Esophagus squamous epithelium (tissue), 5 donors: ENCODE measurements around the gene CLDN17. TPM values are rescaled to one million over a fixed set of nuclear protein-coding genes. Genes with fewer than 3 reads are reported as not detected.

Source experiments
- DNase-seq: peaks from one replicate; lab custom pipeline; 2025; lab: John Stamatoyannopoulos, UW
- H3K27ac ChIP-seq, 4 donors: fragments of 200-600 bp; sonication (generic); one replicate each; pipeline ENCODE4 v1.5.1; 2016 to 2019; ENCODE audit warnings: mild to moderate bottlenecking in 1 of 4
- H3K27me3 ChIP-seq, 4 donors: fragments of 200-600 bp; sonication (generic); 1 replicate in 3 of 4; 2 replicates in 1 of 4; pipeline versions ENCODE4 v1.5.1 to v1.6.0; 2017 to 2021; ENCODE audit warnings: antibody characterized with exemption in 1 of 4
- H3K36me3 ChIP-seq, 3 donors: fragments of 200-600 bp; sonication (generic); one replicate each; pipeline ENCODE4 v1.5.1; 2016 to 2019
- H3K4me1 ChIP-seq, 3 donors: fragments of 200-600 bp; sonication (generic); one replicate each; pipeline ENCODE4 v1.5.1; 2017 to 2019
- H3K4me3 ChIP-seq, 4 donors: fragments of 200-600 bp; sonication (generic); 1 replicate in 3 of 4; 2 replicates in 1 of 4; pipeline ENCODE4 v1.5.1; 2016 to 2019; ENCODE audit warnings: mild to moderate bottlenecking in 2 of 4, moderate library complexity in 1 of 4
- H3K9me3 ChIP-seq, 3 donors: fragments of 200-600 bp; sonication (generic); one replicate each; pipeline ENCODE4 v1.5.1; 2016 to 2019
- POLR2A ChIP-seq, 4 donors: fragments of 450-650 bp; IDR thresholded peaks; one replicate each; pipeline ENCODE4 v1.6.1; 2017; ENCODE audit warnings: antibody characterized with exemption in 4 of 4, mild to moderate bottlenecking in 4 of 4, moderate library complexity in 3 of 4
- WGBS, 2 donors: methylation state at CpG; one replicate each; pipeline ENCODE4 v1.1.5; 2018; 5-methylcytosine and 5-hydroxymethylcytosine counted together
- intact Hi-C: fragments of 100-400 bp; cut with DNase I; formaldehyde crosslinking; loops from one replicate; pipeline ENCODE4 v1.15.0; 2022
- total RNA-seq, 4 donors: library from RNA; depleted of rRNA; stranded (reverse); fragments of >200 nt; gene quantifications; one replicate each; pipeline ENCODE4 v1.1.0, GENCODE V29; 2016
- TF ChIP-seq, protein P1 (sequence below), 6 experiments: fragments of 450-650 bp in 4 of 6; fragments of 200-600 bp in 2 of 6; sonication (generic) in 2 of 6; IDR thresholded peaks; one replicate each; pipeline ENCODE4 v1.5.1; 2016 to 2019; ENCODE audit warnings: antibody characterized with exemption in 6 of 6, mild to moderate bottlenecking in 4 of 6, moderate library complexity in 4 of 6
- donor health status: DM: yes; HTN: yes; CAD: no.

The CLDN17 gene
- total RNA-seq, 4 donors from 2014 or later, result 0.53 to 27.4 (median 0.99) TPM

DNA sequence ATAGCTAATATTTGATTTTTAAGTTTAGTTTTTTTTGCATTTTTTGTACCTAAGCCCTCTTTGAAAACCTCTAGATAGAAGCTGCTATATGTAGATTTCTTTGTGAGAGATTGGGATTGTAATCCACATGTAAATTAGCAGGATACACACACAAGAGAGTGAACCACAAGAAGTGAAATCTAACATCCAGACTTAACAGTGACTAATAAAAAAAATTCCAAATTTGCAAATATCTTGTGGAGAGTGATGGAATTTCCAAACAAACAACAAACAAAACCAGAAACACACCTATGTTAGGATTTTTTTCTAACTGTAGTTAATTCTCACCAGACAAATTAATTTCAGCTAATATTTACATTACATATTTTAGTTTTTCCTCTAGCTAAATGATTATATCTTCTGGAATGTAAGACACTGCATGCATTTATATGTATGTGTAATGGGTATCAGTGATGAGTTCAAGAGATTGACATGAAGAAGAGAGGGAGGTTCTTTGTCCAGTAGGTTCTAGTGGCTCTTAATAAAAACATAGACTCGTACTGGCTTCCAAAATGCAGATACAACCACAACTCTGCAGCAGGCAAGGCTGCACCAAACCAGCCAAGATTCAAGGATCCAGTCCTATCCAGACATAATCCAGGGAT lies 12.8 kb downstream of the CLDN17 start:
- intact Hi-C loops, result no loop called here
- DNase-seq, result no peak
- Histone ChIP-seq H3K27ac (no peak overlapping the region), H3K27me3 (no peaks in the 10 kb centered on the region), H3K36me3 (no peaks in the 10 kb centered on the region), H3K4me1 (no peaks in the 10 kb centered on the region), H3K4me3 (no peak overlapping the region), H3K9me3 (no peaks in the 10 kb centered on the region)
- 44 to 58% methylated on average over 1 of the region's 1 CpG for WGBS, 2 donors
- TF ChIP-seq POLR2A (IDR thresholded peaks at IDR 0.05), result no peak
- TF ChIP-seq, protein P1, sequence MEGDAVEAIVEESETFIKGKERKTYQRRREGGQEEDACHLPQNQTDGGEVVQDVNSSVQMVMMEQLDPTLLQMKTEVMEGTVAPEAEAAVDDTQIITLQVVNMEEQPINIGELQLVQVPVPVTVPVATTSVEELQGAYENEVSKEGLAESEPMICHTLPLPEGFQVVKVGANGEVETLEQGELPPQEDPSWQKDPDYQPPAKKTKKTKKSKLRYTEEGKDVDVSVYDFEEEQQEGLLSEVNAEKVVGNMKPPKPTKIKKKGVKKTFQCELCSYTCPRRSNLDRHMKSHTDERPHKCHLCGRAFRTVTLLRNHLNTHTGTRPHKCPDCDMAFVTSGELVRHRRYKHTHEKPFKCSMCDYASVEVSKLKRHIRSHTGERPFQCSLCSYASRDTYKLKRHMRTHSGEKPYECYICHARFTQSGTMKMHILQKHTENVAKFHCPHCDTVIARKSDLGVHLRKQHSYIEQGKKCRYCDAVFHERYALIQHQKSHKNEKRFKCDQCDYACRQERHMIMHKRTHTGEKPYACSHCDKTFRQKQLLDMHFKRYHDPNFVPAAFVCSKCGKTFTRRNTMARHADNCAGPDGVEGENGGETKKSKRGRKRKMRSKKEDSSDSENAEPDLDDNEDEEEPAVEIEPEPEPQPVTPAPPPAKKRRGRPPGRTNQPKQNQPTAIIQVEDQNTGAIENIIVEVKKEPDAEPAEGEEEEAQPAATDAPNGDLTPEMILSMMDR (IDR thresholded peaks at IDR 0.05), result no peak

DNA sequence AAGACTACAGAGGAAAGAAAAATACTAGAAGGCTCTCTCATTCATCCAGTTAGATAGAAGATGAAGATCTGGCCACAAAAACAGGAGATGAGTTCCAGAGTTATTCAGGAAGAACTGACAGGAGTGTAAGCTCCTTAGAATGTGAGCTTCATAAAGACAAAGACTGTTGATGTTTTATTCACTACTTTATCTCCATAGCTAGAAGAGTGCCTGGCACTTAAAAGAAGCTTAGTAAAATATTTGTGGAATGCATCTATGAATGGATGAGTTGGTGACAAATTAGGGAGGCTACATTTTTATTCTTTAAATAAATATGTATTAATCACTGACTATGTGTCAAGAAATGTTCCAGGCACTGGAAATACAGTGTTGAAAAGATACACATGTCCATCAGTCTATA lies 13.8 kb downstream of the CLDN17 start:
- DNase-seq, result no peak
- no peaks in the 10 kb centered on the region for H3K36me3 ChIP-seq
- no peak overlapping the region for H3K4me3 ChIP-seq
- H3K27ac ChIP-seq, result no peak overlapping the region
- TF ChIP-seq POLR2A (IDR thresholded peaks at IDR 0.05), result no peak
- TF ChIP-seq, protein P1 (IDR thresholded peaks at IDR 0.05), result no peak
- H3K9me3 ChIP-seq, result no peaks in the 10 kb centered on the region
- H3K27me3 ChIP-seq, result no peaks in the 10 kb centered on the region
- no peaks in the 10 kb centered on the region for H3K4me1 ChIP-seq
- intact Hi-C loops, result no loop called here

DNA sequence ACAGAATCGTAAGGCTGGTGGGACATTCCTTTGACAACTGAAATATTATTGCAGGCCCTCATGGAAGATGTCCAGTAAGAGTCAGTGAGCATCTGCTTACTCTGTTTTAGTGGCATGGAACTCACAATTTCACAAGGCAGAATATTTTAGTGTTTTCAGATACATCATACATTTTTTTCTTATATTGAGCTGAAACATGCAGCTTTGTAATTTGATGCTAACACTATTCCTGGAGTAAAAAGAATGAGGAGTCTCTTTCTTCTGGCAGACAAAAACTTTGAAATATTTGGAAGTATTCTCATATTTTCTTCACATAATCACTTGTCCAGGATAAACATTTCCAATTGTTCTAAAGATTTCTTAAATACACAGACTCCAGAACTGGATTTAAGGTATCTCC lies 17.7 kb downstream of the CLDN17 start:
- no peak overlapping the region for H3K27ac ChIP-seq
- H3K36me3 ChIP-seq, result no peaks in the 10 kb centered on the region
- H3K27me3 ChIP-seq, result no peaks in the 10 kb centered on the region
- no peak for DNase-seq
- H3K4me1 ChIP-seq, result peaks cover 0 to 12% (median 0%) of the 10 kb centered on the region in 3 donors
- TF ChIP-seq POLR2A (IDR thresholded peaks at IDR 0.05), result no peak
- TF ChIP-seq, protein P1 (IDR thresholded peaks at IDR 0.05), result no peak
- H3K4me3 ChIP-seq, result no peak overlapping the region
- intact Hi-C loops, result no loop called here
- H3K9me3 ChIP-seq, result no peaks in the 10 kb centered on the region
- 94 to 95% methylated on average over 1 of the region's 1 CpG for WGBS, 2 donors

DNA sequence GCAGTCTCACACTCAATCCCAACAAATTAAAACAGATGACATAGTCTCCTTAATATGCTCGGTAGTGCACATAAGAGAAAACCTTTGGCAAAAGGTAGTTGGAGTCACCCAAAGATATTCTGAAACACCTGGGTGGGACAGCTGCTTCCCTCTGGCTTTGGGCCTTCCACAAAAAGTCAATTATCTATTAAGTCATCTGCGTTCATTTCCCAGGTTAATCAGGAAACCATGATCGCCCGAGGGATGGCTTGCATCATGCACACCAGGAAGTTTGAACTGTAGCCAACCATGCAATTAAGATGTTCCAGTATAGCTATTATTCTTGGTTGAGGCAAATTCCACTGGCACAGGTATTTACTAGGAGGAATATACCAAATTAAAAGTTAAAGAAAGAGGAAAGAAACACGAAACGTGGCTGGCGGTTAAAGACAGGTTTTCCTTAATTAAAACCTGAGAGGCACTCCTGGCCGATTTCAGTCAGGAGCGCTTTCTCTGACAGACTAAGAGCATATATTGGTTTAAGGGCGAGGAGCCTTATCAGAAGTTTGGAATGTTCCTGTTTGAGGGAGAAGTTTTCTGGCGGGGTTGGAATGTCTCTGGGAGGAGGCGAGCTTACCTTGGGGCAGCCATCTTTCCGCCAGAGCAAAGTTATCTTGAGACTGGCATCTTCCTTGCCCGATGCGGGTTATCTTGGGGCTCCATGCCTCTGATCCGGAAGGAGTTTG lies 19.9 kb downstream of the CLDN17 start:
- peak overlapping the region in 1 of 4 donors; percentile 22 for H3K4me3 ChIP-seq
- 37 to 65% methylated on average over 13 to 15 of the region's 16 CpGs for WGBS, 2 donors
- no peaks in the 10 kb centered on the region for H3K27me3 ChIP-seq
- intact Hi-C loops, result no loop called here
- H3K27ac ChIP-seq, result peak overlapping the region in 3 of 4 donors; percentile 21 to 49 (median 26)
- no peaks in the 10 kb centered on the region for H3K36me3 ChIP-seq
- no peak for TF ChIP-seq POLR2A (IDR thresholded peaks at IDR 0.05)
- TF ChIP-seq, protein P1 (IDR thresholded peaks at IDR 0.05), result no peak
- DNase-seq, result no peak
- H3K9me3 ChIP-seq, result no peaks in the 10 kb centered on the region
- peaks cover 0 to 20% (median 0%) of the 10 kb centered on the region in 3 donors for H3K4me1 ChIP-seq

DNA sequence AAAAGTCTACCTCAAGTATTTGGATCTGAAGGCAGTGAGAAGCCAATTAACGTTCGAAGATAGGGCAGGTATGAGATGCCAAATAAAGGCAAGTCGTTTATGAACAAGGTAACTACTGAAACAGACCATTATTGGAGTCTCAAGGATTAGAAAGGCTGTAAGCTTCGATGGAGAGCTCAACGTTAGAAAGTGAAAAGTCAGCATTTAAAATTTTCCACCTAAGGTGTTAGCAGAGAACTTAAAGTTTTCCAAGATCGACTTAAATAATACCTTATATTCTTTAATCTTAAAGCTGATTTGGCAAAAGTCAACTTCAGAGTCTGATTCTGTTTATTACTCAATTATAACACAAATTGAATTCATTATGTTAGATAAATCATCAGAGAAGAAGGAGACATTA lies 28.1 kb downstream of the CLDN17 start:
- TF ChIP-seq, protein P1 (IDR thresholded peaks at IDR 0.05), result no peak
- no peak for TF ChIP-seq POLR2A (IDR thresholded peaks at IDR 0.05)
- intact Hi-C loops, result no loop called here
- Histone ChIP-seq H3K27me3 (no peaks in the 10 kb centered on the region), H3K4me1 (peaks cover 0 to 8% (median 0%) of the 10 kb centered on the region in 3 donors), H3K9me3 (no peaks in the 10 kb centered on the region), H3K27ac (no peak overlapping the region), H3K36me3 (no peaks in the 10 kb centered on the region), H3K4me3 (no peak overlapping the region)
- DNase-seq, result no peak
- 76 to 77% methylated on average over 6 of the region's 6 CpGs for WGBS, 2 donors
